Superior temporal gyrus (tissue), 1 donor: Measurements from ENCODE around the gene NEK11.
A peak's percentile ranks its signal among the peaks of the same experiment; 100 is the strongest.

Experiments
- DNase-seq: peaks from one replicate; pipeline ENCODE4 v3.0.0-alpha.2; 2016; ENCODE audit errors: extremely low spot score

Gene NEK11

DNA sequence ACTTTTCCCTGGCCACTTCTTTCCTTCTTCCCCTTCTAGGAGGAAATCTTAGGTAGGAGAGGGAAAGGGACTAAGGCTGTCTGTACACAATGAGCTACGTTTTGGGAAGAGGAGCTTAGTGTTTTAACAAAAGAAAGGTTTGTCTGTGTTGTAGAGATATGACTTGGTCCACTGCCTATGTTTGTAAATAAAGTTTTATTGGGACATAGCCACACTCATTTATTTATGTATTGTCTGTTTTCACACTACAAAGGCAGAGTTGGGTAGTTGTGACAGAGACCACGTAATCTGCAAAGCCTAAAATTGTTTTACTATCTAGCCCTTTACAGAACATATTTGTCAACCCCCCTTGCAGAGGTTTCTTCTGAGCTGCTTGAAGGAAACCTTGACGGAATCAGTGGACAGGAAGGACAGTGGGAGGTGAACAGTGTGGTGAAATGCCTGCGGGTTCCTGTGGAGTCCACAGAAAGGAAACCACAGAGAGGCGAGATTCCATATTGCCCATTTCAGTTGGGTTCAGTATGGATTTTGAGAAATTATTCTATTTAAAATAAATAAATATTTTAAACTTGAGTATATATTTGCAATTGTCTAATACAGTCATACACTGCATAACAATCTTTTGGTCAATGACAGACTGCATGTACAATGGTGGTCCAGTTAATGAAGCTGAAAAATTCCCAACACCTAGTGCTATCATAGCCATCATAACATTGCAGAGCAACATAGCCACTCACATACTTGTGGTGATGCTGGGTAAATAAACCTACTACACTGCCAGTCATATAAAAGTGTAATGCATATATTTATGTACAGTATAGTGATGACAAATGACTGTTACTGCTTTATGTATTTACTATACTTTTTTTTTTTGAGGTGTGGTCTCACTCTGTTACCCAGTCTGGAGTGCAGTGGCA lies 197.0 kb downstream of the NEK11 start:
- DNase-seq: no peak

DNA sequence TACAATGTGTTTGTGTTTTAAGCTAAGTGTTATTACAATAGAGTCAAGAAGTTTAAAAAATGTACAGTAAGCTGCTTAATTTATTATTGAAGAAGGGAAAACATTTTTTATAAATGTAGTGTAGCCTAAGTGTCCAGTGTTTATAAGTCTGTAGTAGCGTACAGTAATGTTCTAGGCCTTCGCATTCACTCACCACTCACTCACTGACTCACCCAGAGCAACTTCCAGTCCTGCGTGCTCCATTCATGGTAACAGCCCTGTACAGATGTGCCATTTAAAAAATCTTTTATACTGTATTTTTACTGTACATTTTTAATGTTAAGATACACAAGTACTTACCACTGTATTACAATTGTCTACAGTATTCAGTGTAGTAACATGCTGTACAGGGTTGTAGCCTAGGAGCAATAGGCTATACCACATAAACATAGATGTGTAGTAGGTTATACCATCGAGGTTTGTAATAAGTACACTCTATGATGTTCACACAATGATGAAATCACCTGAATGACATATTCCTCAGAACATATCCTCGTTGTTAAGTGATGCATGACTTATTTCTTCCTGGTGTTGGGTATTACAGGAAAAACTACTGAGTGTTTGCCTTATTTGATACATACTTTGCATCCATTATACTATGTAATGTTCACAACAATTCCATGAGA lies 198.3 kb downstream of the NEK11 start:
- no peak for DNase-seq

DNA sequence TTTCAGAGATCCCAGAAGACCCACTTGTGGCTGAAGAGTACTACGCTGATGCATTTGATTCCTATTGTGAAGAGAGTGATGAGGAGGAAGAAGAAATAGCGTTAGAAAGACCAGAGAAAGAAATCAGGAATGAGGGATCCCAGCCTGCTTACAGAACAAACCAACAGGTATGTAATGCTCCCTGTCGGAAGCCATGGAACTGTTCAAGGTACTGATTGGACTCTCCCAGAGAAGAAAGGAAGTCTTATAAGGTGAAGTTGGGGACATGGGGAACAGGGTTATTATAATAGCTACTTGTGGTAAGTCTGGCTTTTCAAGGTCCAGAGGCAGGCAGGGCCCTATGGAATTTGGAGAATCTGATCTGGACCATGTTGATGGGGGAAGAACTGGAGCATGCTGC lies 201.8 kb downstream of the NEK11 start:
- DNase-seq: no peak

DNA sequence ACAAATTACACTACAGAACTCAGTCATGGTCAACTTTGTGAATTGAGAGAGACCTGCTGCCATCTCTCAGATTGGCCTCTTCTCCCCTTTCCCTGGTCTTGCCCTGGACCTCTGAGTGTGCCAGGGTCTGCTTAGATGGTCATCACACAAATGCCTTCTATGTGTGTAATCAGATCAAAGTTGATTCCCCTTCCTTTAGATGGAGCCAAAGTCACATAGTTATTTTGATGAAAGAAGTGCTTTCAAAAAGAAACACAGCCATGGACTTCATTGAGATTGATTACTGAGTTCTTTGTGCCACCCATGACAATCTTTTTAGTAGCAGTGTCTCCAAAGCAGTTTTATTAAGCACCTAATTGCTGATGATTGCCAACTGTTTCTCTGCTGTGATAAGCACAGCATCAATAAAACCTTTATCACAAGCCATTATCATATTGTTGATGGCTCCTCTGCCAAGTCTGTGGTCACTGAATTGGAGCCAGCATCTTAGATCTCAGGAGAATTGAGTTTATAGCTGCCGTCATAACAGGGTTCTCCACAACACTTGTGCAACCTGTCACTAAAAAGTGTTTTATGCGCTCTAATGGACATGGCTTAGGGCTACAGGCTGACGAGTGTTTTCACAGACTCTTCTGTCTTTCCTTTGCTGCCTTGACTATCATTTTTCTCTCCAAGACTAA lies 205.2 kb downstream of the NEK11 start:
- no peak for DNase-seq

DNA sequence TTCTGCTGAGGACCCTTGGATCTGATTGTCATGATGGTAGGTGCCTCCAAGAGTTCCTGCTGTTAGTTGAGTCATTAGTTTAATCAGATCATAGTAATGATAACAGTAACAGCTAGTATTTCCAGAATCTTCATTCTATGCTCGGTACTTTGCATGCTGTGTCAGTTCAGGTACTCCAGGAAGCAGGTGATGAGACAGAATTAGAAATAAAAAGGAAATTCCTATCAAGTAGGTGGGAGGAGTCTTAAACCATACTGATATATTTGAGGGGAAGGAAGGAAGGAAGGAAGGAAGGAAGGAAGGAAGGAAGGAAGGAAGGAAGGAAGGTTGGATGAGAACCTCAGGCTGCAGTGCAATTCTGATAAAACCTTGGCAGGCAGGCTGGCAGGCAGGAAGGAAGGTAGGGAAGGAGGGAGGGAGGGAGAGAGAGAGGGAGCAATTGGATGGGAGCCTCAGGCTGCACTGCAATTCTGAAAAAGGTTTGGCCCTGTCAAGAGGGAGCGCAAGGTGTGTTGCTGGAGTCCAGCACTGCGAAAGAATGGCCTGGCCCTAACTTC lies 206.1 kb downstream of the NEK11 start:
- DNase-seq: no peak

DNA sequence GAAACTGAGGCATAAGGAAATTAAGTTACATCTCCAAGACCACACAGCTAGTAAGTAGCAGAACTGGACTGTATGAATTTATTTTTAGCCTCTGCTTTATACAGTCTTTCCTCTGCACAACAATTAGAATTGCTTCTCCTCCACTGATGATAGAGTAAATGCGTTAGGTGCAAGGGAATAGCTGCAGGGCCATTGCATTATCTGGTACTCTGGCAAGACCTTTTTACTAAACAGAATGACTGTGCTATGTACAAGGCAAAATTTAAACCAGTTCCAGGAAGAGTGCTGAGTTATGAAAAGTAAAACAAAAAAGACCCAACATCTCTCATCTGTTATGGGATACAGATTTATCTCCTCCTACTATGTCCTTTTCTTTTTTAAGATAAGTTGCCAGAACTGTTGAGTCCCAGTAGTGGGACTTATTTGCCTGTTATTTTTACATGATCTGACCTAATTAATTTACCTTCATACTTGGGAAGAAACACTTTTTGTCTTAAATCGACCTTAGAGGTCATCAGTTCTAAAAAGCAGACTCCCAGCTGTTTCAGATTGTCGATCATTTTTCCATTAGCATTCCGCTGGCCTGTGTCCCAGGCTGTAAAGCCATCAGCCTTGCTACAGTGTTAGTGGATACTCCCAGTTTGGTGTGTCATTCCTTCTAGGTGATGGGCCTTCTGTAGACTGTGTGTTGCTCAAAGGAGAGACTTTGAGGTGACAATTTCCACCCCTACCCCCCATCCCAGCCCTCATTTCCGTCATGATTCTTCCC lies 207.4 kb downstream of the NEK11 start:
- DNase-seq: no peak

DNA sequence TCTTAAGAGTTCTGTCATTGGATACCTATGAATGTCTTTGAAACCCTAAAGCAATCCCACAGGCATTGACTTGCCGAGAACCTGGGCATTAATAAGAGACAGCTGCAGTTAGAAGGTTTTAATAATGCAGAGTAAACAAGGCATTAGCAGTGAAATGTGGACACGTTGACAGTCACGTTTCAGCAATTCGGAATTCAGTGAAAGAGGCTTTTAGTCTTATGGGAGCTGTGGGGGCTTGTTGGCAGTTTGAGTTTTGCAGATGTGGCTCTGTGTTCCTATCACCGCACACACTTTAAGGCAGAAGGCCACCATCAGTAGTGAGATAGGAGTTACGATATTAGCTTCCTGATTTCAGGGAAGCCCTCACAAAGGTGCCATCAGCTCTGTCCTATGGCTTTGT lies 209.7 kb downstream of the NEK11 start:
- no peak for DNase-seq

DNA sequence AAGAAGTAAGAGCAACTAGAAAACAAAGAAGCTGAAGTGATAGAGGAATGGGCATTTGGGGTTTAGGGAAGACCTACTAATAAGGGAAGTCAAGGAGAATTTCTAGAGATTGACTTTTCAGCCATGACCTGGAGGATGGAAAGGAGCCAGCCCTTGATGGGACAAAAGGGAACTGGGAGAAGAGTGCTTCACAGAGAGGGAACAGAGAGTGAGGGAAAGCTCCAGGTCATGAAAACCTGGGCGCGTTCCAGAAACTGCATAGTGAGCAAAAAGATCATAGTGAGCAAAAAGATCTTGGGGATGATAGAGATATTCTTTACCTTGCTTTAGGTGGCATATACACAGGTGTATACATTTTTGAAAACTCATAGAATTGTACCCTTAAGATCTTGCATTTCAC lies 211.8 kb downstream of the NEK11 start:
- DNase-seq: no peak

DNA sequence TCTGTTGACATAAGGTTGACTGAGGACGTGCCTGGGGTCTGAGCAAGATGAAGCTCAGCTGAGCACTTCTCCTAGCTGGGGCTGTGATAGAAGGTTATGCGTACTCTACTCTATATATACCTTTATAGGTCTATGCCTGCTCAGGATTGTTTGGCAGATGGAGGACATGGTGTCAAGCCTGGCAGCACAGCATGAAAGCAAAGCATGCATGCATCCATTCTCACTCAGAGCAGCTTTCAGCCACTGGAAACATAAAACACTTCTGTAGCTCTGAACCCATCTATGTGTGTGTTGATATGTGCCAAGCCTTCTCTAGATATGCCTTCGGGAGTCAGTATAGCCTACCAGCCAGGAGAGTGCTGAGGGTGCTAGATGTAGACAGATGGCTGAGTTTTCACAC lies 212.6 kb downstream of the NEK11 start:
- no peak for DNase-seq

DNA sequence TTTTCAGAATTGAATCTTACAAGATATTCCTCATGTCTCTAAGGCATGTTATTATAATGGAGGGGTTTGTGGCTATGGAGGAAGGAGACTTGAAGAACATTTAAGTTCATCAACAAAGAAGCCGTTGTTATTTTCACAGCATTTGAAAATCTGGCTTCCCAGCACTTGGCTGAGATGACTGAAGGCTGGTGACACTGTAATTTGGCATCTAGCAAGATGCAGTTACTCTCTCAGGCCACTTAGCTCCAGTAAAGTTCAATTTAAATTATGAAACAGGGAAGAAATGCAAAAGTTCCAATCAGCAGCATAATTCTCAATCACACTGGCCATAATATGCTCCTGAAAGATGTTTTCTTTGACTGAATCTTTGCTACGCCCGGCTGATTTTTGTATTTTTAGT lies 215.5 kb downstream of the NEK11 start:
- DNase-seq: peak; percentile 29

DNA sequence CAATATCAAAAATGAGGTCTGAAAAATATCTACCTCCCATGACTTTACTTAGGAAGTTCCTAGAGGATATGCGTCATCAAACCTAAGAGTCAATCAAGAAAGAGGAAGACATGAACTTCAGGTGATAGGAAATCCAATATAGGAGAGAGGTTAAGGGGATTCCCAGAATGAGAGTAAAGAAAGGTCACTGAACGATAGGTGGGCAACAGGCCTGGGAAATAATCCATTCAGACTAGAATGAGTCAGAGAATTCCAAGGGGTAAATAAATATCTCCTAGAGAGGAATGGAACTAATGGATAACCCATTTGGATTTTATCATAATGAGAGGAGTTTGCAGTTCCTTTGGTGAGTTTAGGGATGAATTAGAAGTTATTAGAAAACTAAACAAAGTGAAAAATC lies 223.8 kb downstream of the NEK11 start:
- no peak for DNase-seq

DNA sequence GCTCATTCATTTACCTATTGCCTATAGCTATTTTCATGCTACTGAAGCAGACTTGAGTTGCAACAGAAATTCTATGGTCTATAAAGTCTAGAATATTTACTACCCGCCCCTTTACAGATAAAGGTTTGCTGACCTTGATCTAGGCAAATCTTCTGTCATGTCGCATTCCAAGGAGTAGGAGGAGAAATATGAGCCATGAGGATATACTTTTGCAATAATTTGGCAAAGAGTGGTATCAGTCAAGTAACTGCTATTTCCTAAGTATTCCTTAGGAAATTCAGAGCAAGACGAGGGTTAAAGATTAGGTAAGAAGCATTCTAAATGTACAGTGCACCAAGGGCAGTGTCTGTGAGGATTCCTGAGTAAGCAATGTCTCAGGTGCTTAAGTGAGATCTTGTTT lies 233.8 kb downstream of the NEK11 start:
- DNase-seq: no peak

DNA sequence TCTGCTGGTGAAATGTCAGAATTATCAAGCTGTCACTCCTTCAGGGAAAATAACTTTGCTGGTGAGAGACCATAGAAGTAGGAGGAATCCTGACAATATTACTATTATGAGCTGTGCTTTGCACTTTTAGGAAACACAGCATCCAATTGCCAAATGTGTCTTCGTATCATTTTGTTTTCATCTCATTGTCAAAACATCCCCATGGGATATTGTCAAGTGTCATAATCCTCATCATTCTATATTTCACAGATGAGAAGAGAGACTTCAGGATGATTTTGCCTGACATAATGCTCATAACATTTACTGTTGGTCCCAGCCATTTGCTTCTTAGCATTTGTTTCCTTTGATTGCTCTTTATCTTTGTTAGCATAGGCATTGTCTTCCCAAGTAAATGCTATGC lies 234.4 kb downstream of the NEK11 start:
- DNase-seq: no peak

DNA sequence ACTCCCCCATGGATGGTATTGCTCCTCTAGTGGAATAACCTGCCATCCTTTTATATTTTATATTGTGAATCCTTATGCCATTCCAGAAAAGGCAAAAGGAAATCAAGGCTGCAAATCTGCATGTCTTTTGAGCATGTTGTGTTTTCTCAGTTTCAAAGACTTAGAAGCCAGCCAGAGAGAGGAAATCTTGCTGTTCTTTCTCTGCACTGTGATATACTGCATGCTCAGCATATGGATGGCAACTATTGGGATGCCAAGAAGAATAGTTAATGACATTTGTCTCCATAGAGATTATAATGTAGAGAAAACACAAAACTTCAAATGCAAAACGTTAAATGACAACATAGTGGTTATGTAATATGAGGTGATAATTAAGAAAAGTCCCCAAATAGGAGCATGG lies 248.9 kb downstream of the NEK11 start:
- DNase-seq: no peak

DNA sequence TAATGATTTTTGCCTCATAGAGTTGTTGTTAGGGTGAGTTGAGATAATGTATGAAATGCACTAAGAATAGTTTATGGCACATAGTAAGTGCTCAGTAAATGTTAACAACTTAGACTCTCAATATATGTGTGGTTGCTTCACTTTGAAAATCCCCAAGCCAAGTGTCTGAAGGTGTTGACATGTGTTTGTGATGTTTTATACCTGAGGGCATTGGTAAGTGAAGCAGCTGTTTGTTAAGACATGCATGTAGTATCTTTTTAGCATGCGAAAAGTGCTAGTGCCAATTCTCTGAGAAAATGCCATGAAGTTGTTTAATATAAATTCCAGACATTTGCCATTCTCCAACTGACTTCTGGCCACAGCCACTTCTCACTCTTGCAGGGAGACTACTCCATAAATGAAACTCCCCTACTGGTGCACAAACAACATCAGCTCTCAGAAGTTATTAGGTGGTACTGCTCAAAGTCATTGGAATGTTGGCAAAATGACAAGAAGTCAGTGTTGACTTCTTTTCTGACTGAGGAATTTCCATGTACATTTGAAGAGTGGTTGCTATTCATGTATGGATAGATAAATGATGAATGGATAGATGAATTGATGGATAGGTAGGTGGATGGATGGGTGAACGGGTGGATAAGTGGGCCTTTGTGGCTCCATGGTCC lies 251.3 kb downstream of the NEK11 start:
- DNase-seq: no peak

DNA sequence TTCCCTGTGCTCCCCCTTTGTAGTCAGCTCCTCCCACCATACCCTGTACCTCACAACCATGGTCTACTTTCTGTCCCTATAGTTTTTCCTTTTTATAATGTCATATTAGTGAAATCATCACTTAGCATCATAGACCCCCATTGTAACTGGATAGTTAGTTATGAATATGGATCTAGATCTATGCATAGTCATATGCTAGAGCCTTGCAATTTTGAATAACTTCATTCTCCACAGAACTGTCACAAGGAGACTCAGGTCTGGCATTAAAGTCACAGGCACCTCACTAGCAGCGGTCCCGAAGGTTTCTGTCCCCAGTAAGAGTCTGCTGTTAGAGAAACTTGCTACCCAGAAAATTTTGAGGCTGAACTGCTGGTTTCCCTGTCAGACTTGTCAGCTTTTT lies 252.9 kb downstream of the NEK11 start:
- no peak for DNase-seq

DNA sequence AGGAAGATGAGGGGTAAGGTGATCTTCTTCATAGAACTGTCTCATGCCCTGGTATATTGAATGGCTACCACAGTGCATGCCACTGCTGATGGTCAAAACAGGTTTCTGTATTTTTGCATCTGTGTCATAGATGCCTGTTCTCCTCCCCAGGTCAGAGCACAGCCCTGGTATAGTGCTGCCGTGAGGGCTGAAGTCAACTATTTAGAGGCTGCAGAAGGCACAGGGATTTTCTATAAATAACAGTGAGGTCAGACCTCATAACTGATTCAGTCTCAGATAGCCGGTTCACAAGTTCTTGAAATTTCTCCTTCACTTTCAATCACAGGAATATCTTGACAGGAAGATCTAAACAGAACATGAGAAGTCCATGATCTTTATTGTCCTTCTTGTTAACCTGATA lies 255.7 kb downstream of the NEK11 start:
- no peak for DNase-seq

DNA sequence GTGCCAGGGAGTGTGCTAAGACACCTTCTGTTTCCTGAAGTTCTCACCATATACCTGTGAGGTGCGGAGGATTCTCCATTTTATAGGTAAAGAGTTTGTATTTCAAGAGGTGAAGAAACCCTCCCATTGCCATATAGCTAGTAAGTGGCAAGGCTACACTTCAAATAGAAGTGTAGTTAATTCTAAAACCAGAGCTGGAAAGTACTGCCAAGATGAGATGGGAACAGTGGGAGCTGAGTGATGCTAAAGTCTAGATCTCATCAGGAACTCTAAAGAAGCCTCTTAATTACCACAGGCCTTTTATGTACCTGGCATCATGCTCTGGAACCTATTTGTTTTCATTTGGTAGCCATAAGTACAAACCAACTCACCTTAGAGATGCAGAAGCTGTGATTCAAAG lies 256.3 kb downstream of the NEK11 start:
- DNase-seq: no peak

DNA sequence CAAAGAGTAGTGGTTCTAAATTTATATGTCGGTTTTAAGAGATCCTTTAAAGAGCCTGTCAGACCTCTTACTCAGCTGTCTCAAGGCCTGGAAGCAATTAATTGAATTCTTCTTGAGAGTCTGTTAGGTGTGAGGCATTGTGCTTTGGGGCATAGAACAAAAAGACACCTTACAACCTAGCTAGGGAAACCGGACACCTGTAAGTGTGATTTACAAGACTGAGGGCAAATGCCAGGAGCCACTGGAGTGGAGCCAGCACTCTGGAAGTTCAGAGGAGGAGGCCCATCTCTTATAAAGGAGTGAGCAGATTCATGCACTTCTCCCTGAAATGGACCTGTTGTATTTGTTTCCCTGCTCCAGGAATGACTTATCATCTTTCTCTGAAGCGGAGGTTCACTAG lies 257.2 kb downstream of the NEK11 start:
- no peak for DNase-seq

DNA sequence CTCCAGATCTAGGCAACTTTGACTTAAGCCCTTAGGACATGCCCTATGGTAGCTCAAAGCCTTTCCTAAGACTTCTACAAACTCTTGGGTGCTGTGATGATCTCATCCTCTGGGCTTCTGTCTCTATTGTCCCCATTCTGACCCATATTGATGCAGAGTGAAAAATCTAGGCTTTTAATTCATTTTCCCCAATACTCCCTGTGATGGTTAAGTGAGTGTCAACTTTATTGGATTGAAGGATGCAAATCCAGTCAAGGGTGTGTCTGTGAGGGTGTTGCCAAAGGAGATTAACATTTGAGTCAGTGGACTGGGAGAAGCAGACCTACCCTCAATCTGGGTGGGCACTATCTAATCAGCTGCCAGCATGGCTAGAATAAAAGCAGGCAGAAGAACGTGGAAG lies 257.6 kb downstream of the NEK11 start:
- no peak for DNase-seq

DNA sequence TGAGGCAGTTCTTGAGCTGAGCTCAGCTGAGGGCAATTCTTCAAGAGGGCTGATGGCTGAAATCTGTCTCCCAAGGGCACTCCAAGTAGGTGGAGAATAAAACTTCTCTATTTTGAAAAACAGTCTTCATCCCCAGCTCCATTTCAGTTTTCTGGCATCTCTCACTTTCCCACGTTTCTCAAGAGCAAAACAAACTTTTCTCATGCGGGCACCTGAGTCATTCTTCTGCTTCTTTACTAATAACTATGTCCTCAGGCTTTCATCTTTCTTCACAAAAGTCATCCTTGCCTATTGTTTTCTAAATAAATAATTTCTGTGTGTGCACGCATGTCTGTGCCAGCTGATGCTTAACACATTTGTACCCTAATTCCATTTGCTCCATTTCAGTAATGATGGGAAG lies 258.8 kb downstream of the NEK11 start:
- DNase-seq: no peak
